ENCODE measurements around the gene LIMS2. TPM values are rescaled to one million over a fixed set of nuclear protein-coding genes. Genes with fewer than 3 reads are reported as not detected.

The LIMS2 gene
- total and polyA plus RNA-seq, 10 donors: 62.5 to 437 (median 115) TPM

DNA sequence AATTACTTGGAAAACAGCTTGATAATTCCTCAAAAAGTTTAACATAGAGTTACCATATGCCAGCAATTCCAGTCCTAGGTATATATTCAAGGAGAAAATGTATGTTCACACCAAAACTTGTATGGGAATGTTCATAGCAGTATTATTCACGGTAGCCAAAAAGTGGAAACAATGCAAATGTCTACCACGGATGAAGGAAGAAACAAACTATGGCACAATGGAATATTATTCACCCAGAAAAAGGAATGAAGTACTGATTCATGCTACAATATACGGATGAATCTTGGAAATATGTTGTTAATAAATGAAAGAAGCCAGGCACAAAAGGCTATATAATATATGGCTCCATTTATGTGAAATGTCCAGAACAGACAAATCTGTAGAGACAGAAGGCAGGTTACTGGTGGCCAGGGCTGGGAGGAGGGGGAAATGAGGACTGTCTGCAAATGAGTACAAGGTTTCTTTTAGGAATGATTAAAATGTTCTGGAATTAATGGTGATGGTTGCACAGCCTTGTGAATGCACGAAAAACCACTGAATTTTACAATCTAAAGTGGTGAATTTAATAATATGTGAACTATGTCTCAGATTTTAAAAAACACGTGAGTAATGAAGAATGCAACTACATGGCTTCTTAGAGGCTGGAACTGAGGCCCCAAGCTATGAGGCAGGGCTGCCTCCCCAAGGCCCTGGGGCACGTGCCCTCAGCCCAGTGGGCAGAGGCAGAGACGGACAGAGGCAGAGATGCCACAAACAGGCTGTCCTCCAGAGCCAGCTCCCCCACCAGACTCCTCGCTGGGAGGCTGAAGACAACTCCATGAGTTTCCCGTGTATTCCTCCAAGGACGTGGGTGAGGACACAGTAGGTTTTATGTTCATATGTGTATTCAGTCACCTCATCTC lies 5.0 kb downstream of the LIMS2 start:
- Histone ChIP-seq H3K9me3 (no peaks in the 10 kb centered on the region), H3K27ac (peak overlapping the region in 3 of 8 donors; percentile 34 to 90 (median 89)), H3K4me3 (no peak overlapping the region), H3K27me3 (replicated peaks in 1 of 7) (peaks cover 0 to 66% (median 15%) of the 10 kb centered on the region in 7 donors), H3K36me3 (no peaks in the 10 kb centered on the region), H3K4me1 (peaks cover 4 to 51% (median 31%) of the 10 kb centered on the region in 6 donors)
- 77 to 90% (median 83%) methylated on average over 10 of the region's 10 CpGs for WGBS, 5 donors
- no peak for DNase-seq
- TF ChIP-seq CTCF (IDR thresholded peaks at IDR 0.05 in 8 of 11, conservative IDR thresholded peaks at IDR 0.05 in 3 of 11) (no peak), POLR2AphosphoS5 (IDR thresholded peaks at IDR 0.05) (peak in 1 of 3 donors; percentile 9), POLR2A (IDR thresholded peaks at IDR 0.05) (no peak)
- intact Hi-C loops (cut with DNase I; ENCODE audit: low total_unique reads): no loop called here

GRCh38 chr2:127669056-127669455 lies 6.3 kb downstream of the LIMS2 start:
- intact Hi-C loops (cut with DNase I; ENCODE audit: low total_unique reads): no loop called here
- peaks cover 0 to 66% (median 12%) of the 10 kb centered on the region in 7 donors for H3K27me3 ChIP-seq (replicated peaks in 1 of 7)
- TF ChIP-seq CTCF (IDR thresholded peaks at IDR 0.05 in 8 of 11, conservative IDR thresholded peaks at IDR 0.05 in 3 of 11) (no peak), POLR2A (IDR thresholded peaks at IDR 0.05) (no peak), POLR2AphosphoS5 (IDR thresholded peaks at IDR 0.05) (no peak)
- H3K27ac ChIP-seq: no peak overlapping the region
- DNase-seq: no peak
- peaks cover 0 to 51% (median 28%) of the 10 kb centered on the region in 6 donors for H3K4me1 ChIP-seq
- no peak overlapping the region for H3K4me3 ChIP-seq
- no peaks in the 10 kb centered on the region for H3K36me3 ChIP-seq
- no peaks in the 10 kb centered on the region for H3K9me3 ChIP-seq
- 79 to 94% (median 86%) methylated on average over 7 of the region's 7 CpGs for WGBS, 5 donors

GRCh38 chr2:127665267-127665893 lies 9.9 kb downstream of the LIMS2 start:
- WGBS, 5 donors: 85 to 93% (median 90%) methylated on average over 8 of the region's 8 CpGs
- peaks cover 0 to 62% (median 13%) of the 10 kb centered on the region in 7 donors for H3K27me3 ChIP-seq (replicated peaks in 1 of 7)
- TF ChIP-seq POLR2A (IDR thresholded peaks at IDR 0.05) (no peak), POLR2AphosphoS5 (IDR thresholded peaks at IDR 0.05) (no peak), CTCF (IDR thresholded peaks at IDR 0.05 in 8 of 11, conservative IDR thresholded peaks at IDR 0.05 in 3 of 11) (no peak)
- no peaks in the 10 kb centered on the region for H3K9me3 ChIP-seq
- no peak for DNase-seq
- intact Hi-C loops (cut with DNase I; ENCODE audit: low total_unique reads): no loop called here
- peaks cover 0 to 8% (median 0%) of the 10 kb centered on the region in 6 donors for H3K36me3 ChIP-seq
- peak overlapping the region in 7 of 8 donors; percentile 65 to 88 (median 86) for H3K27ac ChIP-seq
- peak overlapping the region in 1 of 8 donors; percentile 37 for H3K4me3 ChIP-seq
- peaks cover 14 to 58% (median 37%) of the 10 kb centered on the region in 6 donors for H3K4me1 ChIP-seq

DNA sequence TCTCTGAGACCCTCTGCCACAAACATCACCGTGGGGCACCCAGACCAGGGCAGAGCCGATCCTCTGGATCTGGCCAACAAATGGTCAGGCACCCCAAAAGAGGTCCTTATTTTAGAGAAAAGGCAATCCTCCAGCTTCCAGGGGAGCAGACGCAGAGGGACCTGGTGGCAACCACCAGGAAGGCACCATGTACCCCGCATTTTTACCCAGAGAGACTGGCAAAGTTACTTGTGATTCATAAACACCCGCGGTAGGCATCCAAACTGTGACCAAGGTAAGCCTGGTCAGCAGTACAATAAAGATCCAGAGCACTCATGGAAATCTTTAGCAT lies 10.5 kb downstream of the LIMS2 start:
- H3K27me3 ChIP-seq (replicated peaks in 1 of 7): peaks cover 0 to 62% (median 13%) of the 10 kb centered on the region in 7 donors
- peak overlapping the region; percentile 44 to 88 (median 83) for H3K27ac ChIP-seq
- no peak for TF ChIP-seq POLR2A (IDR thresholded peaks at IDR 0.05)
- TF ChIP-seq POLR2AphosphoS5 (IDR thresholded peaks at IDR 0.05): no peak
- TF ChIP-seq CTCF (IDR thresholded peaks at IDR 0.05 in 8 of 11, conservative IDR thresholded peaks at IDR 0.05 in 3 of 11): no peak
- intact Hi-C loops (cut with DNase I; ENCODE audit: low total_unique reads): no loop called here
- H3K4me3 ChIP-seq: peak overlapping the region in 6 of 8 donors; percentile 5 to 57 (median 17)
- H3K36me3 ChIP-seq: peaks cover 0 to 9% (median 0%) of the 10 kb centered on the region in 6 donors
- no peaks in the 10 kb centered on the region for H3K9me3 ChIP-seq
- peaks cover 14 to 64% (median 37%) of the 10 kb centered on the region in 6 donors for H3K4me1 ChIP-seq
- WGBS, 5 donors: 79 to 90% (median 88%) methylated on average over 5 to 6 of the region's 6 CpGs
- no peak for DNase-seq

All from spleen (tissue), 11 donors.